CD4-positive, alpha-beta T cell treated with Interleukin-15 for 1 hour (primary cell): ENCODE data around the gene DCUN1D5.
"Not testable (repeated sequence)": the region's sequence is repeated elsewhere in the genome, so short reads cannot be mapped to it uniquely, and the experiment has no call there.

ENCODE experiments used
- DNase-seq: peaks from one replicate; pipeline ENCODE4 v3.0.0-alpha.2; 2020

Gene DCUN1D5

GRCh38 chr11:103053997-103054396 lies 38.0 kb downstream of the DCUN1D5 start:
- no peak for DNase-seq

GRCh38 chr11:103051981-103052380 lies 40.0 kb downstream of the DCUN1D5 start:
- DNase-seq: no peak

GRCh38 chr11:103051151-103051801 lies 40.7 kb downstream of the DCUN1D5 start:
- no peak for DNase-seq

GRCh38 chr11:103050351-103050750 lies 41.6 kb downstream of the DCUN1D5 start:
- no peak for DNase-seq

- DNase-seq: no peak
Measured at GRCh38 chr11:103047837-103048236, 44.1 kb downstream of the DCUN1D5 start.

- no peak for DNase-seq
Measured at GRCh38 chr11:103043826-103044678, 47.9 kb downstream of the DCUN1D5 start.

- no peak for DNase-seq
Measured at GRCh38 chr11:103042161-103042560, 49.8 kb downstream of the DCUN1D5 start.

- DNase-seq: no peak
Measured at GRCh38 chr11:103035791-103036434, 56.0 kb downstream of the DCUN1D5 start.

- DNase-seq: no peak
Measured at GRCh38 chr11:103035216-103035615, 56.7 kb downstream of the DCUN1D5 start.

GRCh38 chr11:103031834-103032233 lies 60.1 kb downstream of the DCUN1D5 start:
- no peak for DNase-seq

- DNase-seq: no peak
Measured at GRCh38 chr11:103029401-103029800, 62.6 kb downstream of the DCUN1D5 start.

GRCh38 chr11:103028304-103029020 lies 63.5 kb downstream of the DCUN1D5 start:
- DNase-seq: not testable (repeated sequence)

- no peak for DNase-seq
Measured at GRCh38 chr11:103024086-103024485, 67.9 kb downstream of the DCUN1D5 start.

- DNase-seq: no peak
Measured at GRCh38 chr11:103016031-103016430, 75.9 kb downstream of the DCUN1D5 start.

GRCh38 chr11:103013421-103013820 lies 78.5 kb downstream of the DCUN1D5 start:
- DNase-seq: no peak
